H9 (cell line): ENCODE results near the gene LRP1B. TPM values are rescaled to one million over a fixed set of nuclear protein-coding genes. Genes with fewer than 3 reads are reported as not detected.
A peak's percentile ranks its signal among the peaks of the same experiment; 100 is the strongest.

Experiments
- DNase-seq: peaks from one replicate; pipeline ENCODE4 v3.0.0-alpha.2; 2017
- H2AFZ ChIP-seq: one replicate; pipeline ENCODE4 v1.6.1; 2013; ENCODE audit warnings: mild to moderate bottlenecking, low read length, control low read depth, moderate library complexity
- H2AK5ac ChIP-seq: 2 replicates; pipeline ENCODE4 v1.6.1; 2013; ENCODE audit warnings: low read length, control low read depth, mixed read lengths; ENCODE audit not compliant: insufficient read length
- H2BK120ac ChIP-seq: one replicate; pipeline ENCODE4 v1.6.1; 2013; ENCODE audit warnings: low read depth, mild to moderate bottlenecking, low read length, control low read depth, inconsistent platforms; ENCODE audit not compliant: poor library complexity, severe bottlenecking
- H2BK12ac ChIP-seq: 2 replicates; pipeline ENCODE4 v1.6.1; 2013; ENCODE audit warnings: low read length, control low read depth, mixed read lengths, low read depth; ENCODE audit not compliant: insufficient read length
- H2BK15ac ChIP-seq: 2 replicates; pipeline ENCODE4 v1.6.1; 2013; ENCODE audit warnings: low read depth, low read length, control low read depth
- H2BK20ac ChIP-seq: one replicate; pipeline ENCODE4 v1.6.1; 2013; ENCODE audit warnings: low read depth, mild to moderate bottlenecking, low read length, control low read depth, inconsistent platforms; ENCODE audit not compliant: poor library complexity, severe bottlenecking
- H2BK5ac ChIP-seq: 2 replicates; pipeline ENCODE4 v1.6.1; 2013; ENCODE audit warnings: low read length, control low read depth, mixed read lengths; ENCODE audit not compliant: insufficient read length
- H3K14ac ChIP-seq: 2 replicates; pipeline ENCODE4 v1.6.1; 2013; ENCODE audit warnings: low read length, control low read depth; ENCODE audit not compliant: insufficient read depth
- H3K18ac ChIP-seq: 2 replicates; pipeline ENCODE4 v1.6.1; 2013; ENCODE audit warnings: low read depth, mild to moderate bottlenecking, mixed read lengths, low read length, control low read depth; ENCODE audit not compliant: insufficient read length
- H3K23ac ChIP-seq: 2 replicates; pipeline ENCODE4 v1.6.1; 2013; ENCODE audit warnings: low read length, control low read depth, mixed read lengths, low read depth; ENCODE audit not compliant: insufficient read length
- H3K23me2 ChIP-seq: 2 replicates; pipeline ENCODE4 v1.6.1; 2013; ENCODE audit warnings: low read depth, mild to moderate bottlenecking, mixed read lengths, low read length, control low read depth; ENCODE audit not compliant: insufficient read length, poor library complexity, severe bottlenecking
- H3K27ac ChIP-seq: 2 replicates; pipeline ENCODE4 v1.5.1; 2013; ENCODE audit warnings: low read length, control low read depth, mixed read lengths, low read depth; ENCODE audit not compliant: insufficient read length
- H3K27me3 ChIP-seq: 2 replicates; pipeline ENCODE4 v1.6.1; 2013; ENCODE audit warnings: low read length, control low read depth, inconsistent platforms; ENCODE audit not compliant: insufficient read depth
- H3K4ac ChIP-seq: 2 replicates; pipeline ENCODE4 v1.6.1; 2013; ENCODE audit warnings: low read depth, mild to moderate bottlenecking, control low read depth, inconsistent platforms, low read length, moderate library complexity
- H3K4me1 ChIP-seq: 2 replicates; pipeline ENCODE4 v1.6.1; 2013; ENCODE audit warnings: low read length, control low read depth, inconsistent platforms; ENCODE audit not compliant: insufficient read depth
- H3K4me2 ChIP-seq: 2 replicates; pipeline ENCODE4 v1.6.1; 2013; ENCODE audit warnings: low read length, control low read depth, mixed read lengths; ENCODE audit not compliant: insufficient read length, insufficient read depth
- H3K56ac ChIP-seq: 2 replicates; pipeline ENCODE4 v1.6.1; 2013; ENCODE audit warnings: low read depth, mild to moderate bottlenecking, mixed read lengths, low read length, control low read depth; ENCODE audit not compliant: insufficient read length
- H3K79me1 ChIP-seq: 2 replicates; pipeline ENCODE4 v1.6.1; 2013; ENCODE audit warnings: low read depth, mild to moderate bottlenecking, moderate library complexity, low read length, control low read depth, inconsistent platforms; ENCODE audit not compliant: insufficient read depth, poor library complexity, severe bottlenecking
- H3K79me2 ChIP-seq: 2 replicates; pipeline ENCODE4 v1.6.1; 2013; ENCODE audit warnings: low read length, control low read depth, inconsistent platforms; ENCODE audit not compliant: insufficient read depth
- H3K9ac ChIP-seq: 2 replicates; pipeline ENCODE4 v1.6.1; 2013; ENCODE audit warnings: low read length, control low read depth, mixed read lengths; ENCODE audit not compliant: insufficient read length; ENCODE audit errors: extremely low read depth
- H3K9me3 ChIP-seq: one replicate; pipeline ENCODE4 v1.6.1; 2013; ENCODE audit warnings: low read depth, low read length, inconsistent platforms; ENCODE audit not compliant: control insufficient read depth
- H3T11ph ChIP-seq: one replicate; pipeline ENCODE4 v1.6.1; 2013; ENCODE audit warnings: mild to moderate bottlenecking, low read length, control low read depth, inconsistent platforms
- H4K20me1 ChIP-seq: one replicate; pipeline ENCODE4 v1.6.1; 2013; ENCODE audit not compliant: control insufficient read depth, insufficient read length, insufficient read depth
- H4K5ac ChIP-seq: 2 replicates; pipeline ENCODE4 v1.6.1; 2013; ENCODE audit warnings: low read depth, mild to moderate bottlenecking, mixed read lengths, low read length, control low read depth; ENCODE audit not compliant: insufficient read length
- H4K8ac ChIP-seq: replicated peaks from 2 replicates; pipeline ENCODE4 v1.6.1; 2013; ENCODE audit warnings: low read length, control low read depth, mixed read lengths, low read depth; ENCODE audit not compliant: insufficient read length
- H4K91ac ChIP-seq: 2 replicates; pipeline ENCODE4 v1.6.1; 2013; ENCODE audit warnings: low read depth, mild to moderate bottlenecking, moderate library complexity, mixed read lengths, low read length, control low read depth; ENCODE audit not compliant: insufficient read length
- H3K27ac Mint-ChIP-seq, 3 experiments: 2 replicates in 2 of 3; 3 replicates in 1 of 3; pipeline ENCODE4 v1.8.0; 2020 to 2021; ENCODE audit warnings: mixed read lengths in 3 of 3, mild to moderate bottlenecking in 1 of 3, moderate library complexity in 1 of 3
- H3K27me3 Mint-ChIP-seq: 2 replicates; pipeline ENCODE4 v1.8.0; 2021; ENCODE audit warnings: low read depth, mild to moderate bottlenecking, moderate library complexity, mixed read lengths
- H3K36me3 Mint-ChIP-seq, 3 experiments: 2 replicates in 2 of 3; 3 replicates in 1 of 3; pipeline ENCODE4 v1.8.0; 2020 to 2021; ENCODE audit warnings: low read depth in 3 of 3, mixed read lengths in 3 of 3; ENCODE audit not compliant: insufficient read depth in 1 of 3
- H3K4me1 Mint-ChIP-seq, 2 experiments: 2 replicates each; pipeline ENCODE4 v1.8.0; 2020; ENCODE audit warnings: mixed read lengths in 2 of 2
- H3K4me3 Mint-ChIP-seq, 2 experiments: 2 replicates in 1 of 2; 3 replicates in 1 of 2; pipeline ENCODE4 v1.8.0; 2020 to 2021; ENCODE audit warnings: mild to moderate bottlenecking in 2 of 2, mixed read lengths in 2 of 2, moderate library complexity in 1 of 2
- H3K9me3 Mint-ChIP-seq, 2 experiments: 2 replicates in 1 of 2; 3 replicates in 1 of 2; pipeline ENCODE4 v1.8.0; 2020; ENCODE audit warnings: mild to moderate bottlenecking in 2 of 2, mixed read lengths in 2 of 2, moderate library complexity in 1 of 2
- WGBS: extraction: QIAGEN DNeasy Blood & Tissue Kit; methylation state at CpG from one replicate; pipeline ENCODE4 v1.1.7; 2013; ENCODE audit warnings: missing lambda C conversion rate, low lambda C conversion rate, mixed read lengths; ENCODE audit not compliant: insufficient read length; ENCODE audit errors: extremely low coverage; 5-methylcytosine and 5-hydroxymethylcytosine counted together
- total RNA-seq: library from RNA; stranded (reverse); gene quantifications from 2 replicates; pipeline ENCODE4 v1.2.1, GENCODE V29; 2021
- TF ChIP-seq, protein P1 (sequence below): fragments of 200-600 bp; sonication (generic); conservative IDR thresholded peaks from 3 replicates; pipeline ENCODE4 v1.8.0; 2021; ENCODE audit warnings: antibody characterized with exemption, mild to moderate bottlenecking

LRP1B gene
- total RNA-seq, 1 experiment from 2014 or later: not detected

DNA sequence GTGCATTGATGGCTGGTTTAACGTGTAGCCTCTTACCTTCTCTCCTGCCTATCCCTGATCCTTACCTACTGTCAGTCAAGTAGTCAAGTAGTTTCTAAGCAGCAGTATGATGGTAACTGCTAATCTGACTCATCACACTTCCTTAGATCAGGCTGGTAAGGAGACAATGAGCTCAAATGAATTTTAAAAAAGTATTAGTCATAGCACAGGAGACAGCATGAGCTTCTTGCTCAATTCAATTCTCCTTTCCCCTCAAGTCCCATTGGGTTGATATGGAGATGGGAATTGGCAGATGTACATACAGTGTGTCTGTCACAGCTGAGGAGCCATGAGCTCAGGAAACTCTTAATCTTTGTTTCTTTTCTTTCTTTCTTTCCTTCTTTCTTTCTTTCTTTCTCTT, 799.7 kb downstream of the LRP1B start:
- Histone ChIP-seq H4K91ac (no peak overlapping the region), H4K20me1 (no peaks in the 10 kb centered on the region), H3K23ac (no peak overlapping the region), H3K14ac (no peak overlapping the region), H3K4me2 (no peak overlapping the region), H3K79me2 (no peaks in the 10 kb centered on the region), H3T11ph (no peak overlapping the region), H3K56ac (no peak overlapping the region), H2AK5ac (no peak overlapping the region), H3K4ac (no peak overlapping the region), H3K23me2 (no peaks in the 10 kb centered on the region), H3K27me3 (no peaks in the 10 kb centered on the region), H2BK15ac (no peak overlapping the region), H3K9ac (no peak overlapping the region), H2BK20ac (no peak overlapping the region), H3K18ac (peak overlapping the region; percentile 16), H3K27ac (no peak overlapping the region), H2BK12ac (no peak overlapping the region), H2AFZ (no peak overlapping the region), H3K79me1 (no peaks in the 10 kb centered on the region), H2BK120ac (no peak overlapping the region), H3K9me3 (no peaks in the 10 kb centered on the region), H3K4me1 (no peaks in the 10 kb centered on the region), H4K5ac (no peak overlapping the region), H2BK5ac (no peak overlapping the region), H4K8ac (no peak overlapping the region)
- Mint-ChIP-seq H3K4me1 (no peaks in the 10 kb centered on the region), H3K27me3 (no peaks in the 10 kb centered on the region), H3K9me3 (no peaks in the 10 kb centered on the region), H3K36me3 (no peaks in the 10 kb centered on the region), H3K27ac (no peak overlapping the region), H3K4me3 (no peak overlapping the region)
- WGBS: no CpG with 5 or more reads among the region's 1 CpG
- TF ChIP-seq, protein P1, sequence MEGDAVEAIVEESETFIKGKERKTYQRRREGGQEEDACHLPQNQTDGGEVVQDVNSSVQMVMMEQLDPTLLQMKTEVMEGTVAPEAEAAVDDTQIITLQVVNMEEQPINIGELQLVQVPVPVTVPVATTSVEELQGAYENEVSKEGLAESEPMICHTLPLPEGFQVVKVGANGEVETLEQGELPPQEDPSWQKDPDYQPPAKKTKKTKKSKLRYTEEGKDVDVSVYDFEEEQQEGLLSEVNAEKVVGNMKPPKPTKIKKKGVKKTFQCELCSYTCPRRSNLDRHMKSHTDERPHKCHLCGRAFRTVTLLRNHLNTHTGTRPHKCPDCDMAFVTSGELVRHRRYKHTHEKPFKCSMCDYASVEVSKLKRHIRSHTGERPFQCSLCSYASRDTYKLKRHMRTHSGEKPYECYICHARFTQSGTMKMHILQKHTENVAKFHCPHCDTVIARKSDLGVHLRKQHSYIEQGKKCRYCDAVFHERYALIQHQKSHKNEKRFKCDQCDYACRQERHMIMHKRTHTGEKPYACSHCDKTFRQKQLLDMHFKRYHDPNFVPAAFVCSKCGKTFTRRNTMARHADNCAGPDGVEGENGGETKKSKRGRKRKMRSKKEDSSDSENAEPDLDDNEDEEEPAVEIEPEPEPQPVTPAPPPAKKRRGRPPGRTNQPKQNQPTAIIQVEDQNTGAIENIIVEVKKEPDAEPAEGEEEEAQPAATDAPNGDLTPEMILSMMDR: no peak
- no peak for DNase-seq
